NT2/D1 (cell line): ENCODE measurements around the gene SAMSN1.
"Not testable (repeated sequence)": the region's sequence is repeated elsewhere in the genome, so short reads cannot be mapped to it uniquely, and the experiment has no call there.

Experiments
- DNase-seq: peaks from one replicate; pipeline ENCODE4 v3.0.0-alpha.2; 2011; ENCODE audit warnings: low read depth, low spot score
- H3K27me3 ChIP-seq: 2 replicates; pipeline ENCODE4 v1.6.0; 2011; ENCODE audit warnings: mild to moderate bottlenecking; ENCODE audit not compliant: insufficient read length, insufficient read depth
- H3K36me3 ChIP-seq: 2 replicates; pipeline ENCODE4 v1.6.1; 2011; ENCODE audit warnings: mild to moderate bottlenecking, low read length, mixed read lengths; ENCODE audit not compliant: insufficient read depth, insufficient read length
- H3K4me1 ChIP-seq: 2 replicates; pipeline ENCODE4 v1.5.1; 2011; ENCODE audit not compliant: insufficient read depth, insufficient read length
- H3K4me3 ChIP-seq: 2 replicates; pipeline ENCODE4 v1.5.1; 2011; ENCODE audit warnings: low read depth; ENCODE audit not compliant: insufficient read length
- H3K9ac ChIP-seq: 2 replicates; pipeline ENCODE4 v1.6.0; 2011; ENCODE audit warnings: low read depth; ENCODE audit not compliant: insufficient read length
- H3K9me3 ChIP-seq: 2 replicates; pipeline ENCODE4 v1.5.1; 2011; ENCODE audit warnings: mild to moderate bottlenecking, low read length; ENCODE audit not compliant: insufficient read depth
- SUZ12 ChIP-seq: IDR thresholded peaks from 2 replicates; pipeline ENCODE4 v1.6.1; 2011; ENCODE audit not compliant: insufficient read length, insufficient read depth; ENCODE audit errors: extremely low read depth
- YY1 ChIP-seq: IDR thresholded peaks from 2 replicates; pipeline ENCODE4 v1.6.1; 2011; ENCODE audit not compliant: insufficient read length, insufficient read depth
- ZNF274 ChIP-seq: IDR thresholded peaks from 2 replicates; pipeline ENCODE4 v1.6.1; 2011; ENCODE audit warnings: mild to moderate bottlenecking, low read depth, low read length

The SAMSN1 gene

DNA sequence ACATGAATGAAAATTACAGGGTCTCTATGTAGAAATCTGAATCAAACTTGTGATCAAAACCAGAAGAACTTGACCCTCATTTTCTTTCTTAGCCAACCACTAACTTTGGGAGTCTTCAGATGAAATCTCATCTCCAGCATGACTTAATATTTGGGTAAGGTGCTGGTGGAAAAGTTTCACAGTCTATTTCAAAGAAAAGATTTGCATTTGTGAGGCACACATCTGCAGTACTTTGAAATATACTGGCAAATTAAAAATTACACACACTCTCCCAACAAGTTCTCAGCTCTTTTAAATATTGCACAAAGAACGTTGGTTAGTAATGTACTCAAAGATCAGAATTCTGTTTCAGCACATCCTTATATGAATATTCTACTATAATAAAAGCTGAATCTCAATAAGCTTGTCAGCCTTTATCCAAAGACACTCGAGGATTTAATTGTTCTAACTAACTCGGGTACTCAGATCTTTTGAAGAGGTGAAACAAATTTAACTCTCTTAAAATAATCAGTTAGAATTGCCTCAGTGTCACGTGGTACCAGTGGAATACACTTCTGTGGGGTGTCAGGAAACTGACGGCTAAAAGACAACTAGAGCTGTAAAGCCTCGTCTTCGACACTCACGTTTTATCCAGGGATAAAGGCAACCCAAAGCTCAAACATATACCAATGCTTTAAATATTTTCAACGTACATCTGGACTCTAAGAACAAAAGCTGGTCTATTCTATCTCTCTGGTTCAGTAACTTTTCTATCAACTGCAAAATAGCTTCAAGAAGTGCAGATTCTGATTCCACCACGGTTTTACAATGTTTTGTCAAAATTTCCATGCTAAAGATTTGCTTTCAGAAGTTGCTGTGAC is 19.0 kb downstream of the SAMSN1 start:
- DNase-seq, result no peak
- H3K4me1 ChIP-seq, result no peaks in the 10 kb centered on the region
- H3K9me3 ChIP-seq, result no peaks in the 10 kb centered on the region
- no peaks in the 10 kb centered on the region for H3K27me3 ChIP-seq
- no peak overlapping the region for H3K9ac ChIP-seq
- no peak overlapping the region for H3K4me3 ChIP-seq
- no peak for TF ChIP-seq YY1
- no peak for TF ChIP-seq SUZ12
- no peak for TF ChIP-seq ZNF274
- H3K36me3 ChIP-seq, result no peaks in the 10 kb centered on the region

DNA sequence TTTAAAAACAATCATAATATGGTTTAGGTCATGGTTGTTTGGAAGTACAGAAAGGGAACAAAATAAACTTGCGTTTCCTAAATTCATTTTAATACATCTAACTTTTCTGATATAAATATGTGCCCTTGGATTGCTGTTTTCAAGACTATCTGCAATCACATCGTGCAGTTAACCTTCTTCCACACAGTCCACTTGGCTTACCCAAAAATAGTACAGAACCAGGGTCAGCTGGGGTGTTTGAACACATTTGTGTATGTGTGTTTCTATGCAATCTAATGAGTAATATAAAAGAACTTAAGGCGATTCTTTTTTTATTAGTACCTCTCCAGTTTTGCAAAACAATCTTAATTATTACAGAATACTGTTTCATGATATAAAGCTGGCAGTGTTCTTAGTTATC is 19.9 kb downstream of the SAMSN1 start:
- H3K9me3 ChIP-seq, result no peaks in the 10 kb centered on the region
- H3K27me3 ChIP-seq, result no peaks in the 10 kb centered on the region
- DNase-seq, result no peak
- no peak overlapping the region for H3K4me3 ChIP-seq
- no peaks in the 10 kb centered on the region for H3K4me1 ChIP-seq
- TF ChIP-seq ZNF274 (no peak), SUZ12 (no peak), YY1 (no peak)
- H3K9ac ChIP-seq, result no peak overlapping the region
- no peaks in the 10 kb centered on the region for H3K36me3 ChIP-seq

DNA sequence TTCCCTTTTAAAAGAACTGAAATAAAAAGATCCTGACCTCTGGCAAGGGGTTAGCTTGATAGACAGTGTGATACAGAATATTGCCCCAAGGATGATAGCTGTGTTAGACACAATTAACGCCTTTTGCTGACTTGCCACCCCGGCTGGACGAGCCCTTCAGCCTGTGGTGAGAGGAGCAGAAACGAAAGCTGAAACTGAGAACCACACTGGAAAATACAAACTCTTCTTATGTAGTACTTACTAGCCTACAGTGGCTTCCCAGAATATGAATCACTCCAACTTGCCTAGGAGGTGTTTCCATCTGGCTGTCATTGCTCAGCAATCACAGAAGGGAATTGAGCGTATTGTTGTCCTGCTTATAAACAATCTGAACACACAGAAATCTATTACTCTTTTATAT is 22.9 kb downstream of the SAMSN1 start:
- Histone ChIP-seq H3K27me3 (no peaks in the 10 kb centered on the region), H3K9ac (no peak overlapping the region), H3K36me3 (no peaks in the 10 kb centered on the region), H3K9me3 (no peaks in the 10 kb centered on the region), H3K4me1 (no peaks in the 10 kb centered on the region), H3K4me3 (no peak overlapping the region)
- no peak for TF ChIP-seq YY1
- no peak for TF ChIP-seq SUZ12
- no peak for TF ChIP-seq ZNF274
- no peak for DNase-seq

DNA sequence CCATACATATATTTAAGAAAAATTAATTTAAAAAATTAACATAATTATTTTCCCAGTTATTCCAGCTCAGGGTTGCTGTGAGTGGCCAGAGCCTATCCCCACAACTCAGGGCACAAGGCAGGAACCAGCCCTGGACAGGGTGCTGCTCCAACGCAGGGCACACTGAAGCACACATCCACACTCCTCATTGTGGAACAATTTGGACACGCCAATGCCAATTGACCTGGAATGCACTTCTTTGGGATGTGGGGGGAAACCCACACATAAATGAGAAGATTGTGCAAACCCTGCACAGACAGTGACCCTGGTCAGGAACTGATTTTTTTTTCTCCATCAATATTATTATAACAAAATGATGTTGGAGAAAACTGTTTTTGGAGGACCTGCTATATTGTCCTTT is 23.4 kb downstream of the SAMSN1 start:
- Histone ChIP-seq H3K36me3 (no peaks in the 10 kb centered on the region), H3K4me3 (no peak overlapping the region)

DNA sequence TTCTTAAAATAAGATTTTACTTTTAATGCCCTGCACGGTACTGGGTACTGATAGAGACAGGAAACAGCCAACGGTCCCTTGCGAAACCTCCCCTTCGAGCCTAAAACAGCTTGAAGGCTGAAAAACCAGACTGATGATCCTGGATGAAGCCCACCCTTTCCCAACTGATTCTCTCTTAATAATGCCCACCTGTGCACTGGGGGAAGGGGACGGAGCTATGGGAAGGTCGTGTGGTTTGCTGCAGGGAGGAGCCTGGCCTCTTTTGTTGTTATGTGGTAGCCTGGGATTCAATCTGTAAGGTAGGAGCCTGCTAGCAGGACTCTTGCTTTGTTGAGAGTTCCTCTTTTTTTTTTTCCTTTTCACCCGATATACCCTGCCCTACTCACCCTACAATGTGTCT is 25.6 kb downstream of the SAMSN1 start:
- no peak overlapping the region for H3K9ac ChIP-seq

More for the DNA sequence above, 23.4 kb downstream of the SAMSN1 start:
- DNase-seq, result no peak
- TF ChIP-seq ZNF274, result no peak
- TF ChIP-seq SUZ12, result no peak
- no peak for TF ChIP-seq YY1
- no peak overlapping the region for H3K9ac ChIP-seq
- no peaks in the 10 kb centered on the region for H3K27me3 ChIP-seq
- no peaks in the 10 kb centered on the region for H3K4me1 ChIP-seq
- no peaks in the 10 kb centered on the region for H3K9me3 ChIP-seq

DNA sequence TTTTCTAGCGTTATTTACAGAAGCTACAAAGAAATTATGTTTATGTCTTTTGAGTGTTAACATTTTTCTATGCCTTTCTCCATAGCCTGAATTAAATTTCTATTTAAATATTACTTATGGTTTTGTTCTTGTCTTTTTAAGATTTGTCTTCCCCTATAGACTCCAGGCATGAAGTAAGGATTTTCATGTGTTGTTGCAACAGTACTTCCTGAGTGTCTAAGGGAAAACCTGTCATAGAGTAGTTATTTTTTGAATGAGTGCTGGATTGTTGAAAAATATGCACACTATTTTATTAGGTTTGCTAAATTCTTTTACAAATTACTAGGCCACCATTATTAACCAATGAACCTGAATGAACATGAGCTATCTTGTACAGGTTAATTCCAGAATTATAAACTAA is 27.1 kb downstream of the SAMSN1 start:
- H3K27me3 ChIP-seq, result no peaks in the 10 kb centered on the region
- DNase-seq, result no peak
- no peak overlapping the region for H3K9ac ChIP-seq
- no peaks in the 10 kb centered on the region for H3K4me1 ChIP-seq
- no peaks in the 10 kb centered on the region for H3K9me3 ChIP-seq
- H3K36me3 ChIP-seq, result no peaks in the 10 kb centered on the region
- H3K4me3 ChIP-seq, result no peak overlapping the region
- no peak for TF ChIP-seq ZNF274
- no peak for TF ChIP-seq YY1
- TF ChIP-seq SUZ12, result no peak

More for the DNA sequence above, 25.6 kb downstream of the SAMSN1 start:
- Histone ChIP-seq H3K4me1 (no peaks in the 10 kb centered on the region), H3K9me3 (no peaks in the 10 kb centered on the region), H3K36me3 (no peaks in the 10 kb centered on the region), H3K27me3 (no peaks in the 10 kb centered on the region), H3K4me3 (no peak overlapping the region)
- DNase-seq, result no peak
- TF ChIP-seq ZNF274, result no peak
- no peak for TF ChIP-seq SUZ12
- no peak for TF ChIP-seq YY1

DNA sequence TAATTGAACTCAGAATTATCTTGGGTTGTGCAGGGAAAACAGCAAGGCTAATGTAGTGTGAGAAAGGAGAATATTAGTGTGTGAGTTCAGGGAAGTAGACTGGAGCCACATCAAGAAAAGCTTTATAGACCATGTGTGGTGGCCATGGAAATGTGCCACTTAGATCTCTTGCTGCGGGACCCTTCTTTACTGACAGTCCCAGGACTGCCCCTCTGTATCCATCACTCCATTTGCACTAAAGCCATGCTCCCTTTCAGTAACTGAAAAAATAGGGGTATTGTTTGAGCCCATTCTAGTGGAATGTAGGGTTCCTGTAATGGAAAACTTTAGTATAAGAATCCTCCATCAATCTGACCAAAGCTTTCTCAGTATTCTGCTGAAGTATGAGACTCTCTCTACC is 32.3 kb downstream of the SAMSN1 start:
- H3K27me3 ChIP-seq, result no peaks in the 10 kb centered on the region
- H3K9ac ChIP-seq, result no peak overlapping the region
- TF ChIP-seq ZNF274 (no peak), YY1 (no peak), SUZ12 (no peak)
- H3K4me3 ChIP-seq, result no peak overlapping the region
- H3K9me3 ChIP-seq, result no peaks in the 10 kb centered on the region
- DNase-seq, result no peak
- H3K4me1 ChIP-seq, result no peaks in the 10 kb centered on the region
- H3K36me3 ChIP-seq, result no peaks in the 10 kb centered on the region

DNA sequence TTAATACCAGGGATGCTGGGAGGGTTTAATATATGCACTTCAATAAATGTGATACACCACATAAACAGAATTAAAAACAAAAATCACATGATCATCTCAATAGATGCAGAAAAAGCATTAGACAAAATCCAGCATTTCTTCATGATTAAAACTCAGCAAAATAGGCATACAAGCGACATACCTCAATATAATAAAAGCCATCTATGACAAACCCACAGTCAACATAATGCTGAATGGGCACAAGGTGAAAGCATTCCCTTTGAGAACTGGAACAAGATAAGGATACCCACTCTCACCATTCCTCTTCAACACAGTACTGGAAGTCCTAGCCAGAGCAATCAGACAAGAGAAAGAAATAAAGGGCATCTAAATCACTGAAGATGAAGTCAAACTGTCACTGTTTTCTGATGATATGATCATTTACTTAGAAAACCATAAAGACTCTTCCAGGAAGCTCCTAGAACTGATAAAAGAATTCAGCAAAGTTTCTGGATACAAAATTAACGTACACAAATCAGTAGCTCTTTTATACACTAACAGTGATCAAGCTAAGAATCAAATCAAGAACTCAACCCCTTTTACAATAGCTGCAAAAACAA is 39.2 kb downstream of the SAMSN1 start:
- H3K27me3 ChIP-seq, DNase-seq, H3K4me1 ChIP-seq, H3K9ac ChIP-seq, H3K4me3 ChIP-seq, H3K36me3 ChIP-seq, H3K9me3 ChIP-seq: not testable (repeated sequence)
